ENCODE results near the gene CHRM2. TPM values are rescaled to one million over a fixed set of nuclear protein-coding genes. Genes with fewer than 3 reads are reported as not detected.

The CHRM2 gene
- total RNA-seq, 1 donor from 2014 or later, result not detected

- intact Hi-C loops (cut with DNase I), result no loop called here
- Histone ChIP-seq H3K4me3 (peak overlapping the region; percentile 13 to 36), H3K36me3 (no peaks in the 10 kb centered on the region), H3K27ac (no peak overlapping the region), H3K9me3 (no peaks in the 10 kb centered on the region), H3K27me3 (peaks cover 14% of the 10 kb centered on the region), H3K4me1 (no peaks in the 10 kb centered on the region)
- DNase-seq (ENCODE audit: low spot score in 2 of 2), result no peak
- TF ChIP-seq, protein P1, sequence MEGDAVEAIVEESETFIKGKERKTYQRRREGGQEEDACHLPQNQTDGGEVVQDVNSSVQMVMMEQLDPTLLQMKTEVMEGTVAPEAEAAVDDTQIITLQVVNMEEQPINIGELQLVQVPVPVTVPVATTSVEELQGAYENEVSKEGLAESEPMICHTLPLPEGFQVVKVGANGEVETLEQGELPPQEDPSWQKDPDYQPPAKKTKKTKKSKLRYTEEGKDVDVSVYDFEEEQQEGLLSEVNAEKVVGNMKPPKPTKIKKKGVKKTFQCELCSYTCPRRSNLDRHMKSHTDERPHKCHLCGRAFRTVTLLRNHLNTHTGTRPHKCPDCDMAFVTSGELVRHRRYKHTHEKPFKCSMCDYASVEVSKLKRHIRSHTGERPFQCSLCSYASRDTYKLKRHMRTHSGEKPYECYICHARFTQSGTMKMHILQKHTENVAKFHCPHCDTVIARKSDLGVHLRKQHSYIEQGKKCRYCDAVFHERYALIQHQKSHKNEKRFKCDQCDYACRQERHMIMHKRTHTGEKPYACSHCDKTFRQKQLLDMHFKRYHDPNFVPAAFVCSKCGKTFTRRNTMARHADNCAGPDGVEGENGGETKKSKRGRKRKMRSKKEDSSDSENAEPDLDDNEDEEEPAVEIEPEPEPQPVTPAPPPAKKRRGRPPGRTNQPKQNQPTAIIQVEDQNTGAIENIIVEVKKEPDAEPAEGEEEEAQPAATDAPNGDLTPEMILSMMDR (IDR thresholded peaks at IDR 0.05), result no peak
Observed at GRCh38 chr7:136870866-136871487, 2.5 kb downstream of the CHRM2 start.

GRCh38 chr7:136874393-136875032 lies 6.1 kb downstream of the CHRM2 start:
- intact Hi-C loops (cut with DNase I), result no loop called here
- no peak for DNase-seq (ENCODE audit: low spot score in 2 of 2)
- no peaks in the 10 kb centered on the region for H3K9me3 ChIP-seq
- H3K27me3 ChIP-seq, result peaks cover 9% of the 10 kb centered on the region
- TF ChIP-seq, protein P1 (IDR thresholded peaks at IDR 0.05), result no peak
- H3K36me3 ChIP-seq, result no peaks in the 10 kb centered on the region
- no peak overlapping the region for H3K4me3 ChIP-seq
- no peak overlapping the region for H3K27ac ChIP-seq
- no peaks in the 10 kb centered on the region for H3K4me1 ChIP-seq

- no peaks in the 10 kb centered on the region for H3K36me3 ChIP-seq
- H3K9me3 ChIP-seq, result no peaks in the 10 kb centered on the region
- H3K4me3 ChIP-seq, result no peak overlapping the region
- TF ChIP-seq, protein P1 (IDR thresholded peaks at IDR 0.05), result no peak
- no peak for DNase-seq (ENCODE audit: low spot score in 2 of 2)
- intact Hi-C loops (cut with DNase I), result no loop called here
- H3K27me3 ChIP-seq, result no peaks in the 10 kb centered on the region
- no peak overlapping the region for H3K27ac ChIP-seq
- H3K4me1 ChIP-seq, result no peaks in the 10 kb centered on the region
Observed at GRCh38 chr7:136877509-136877908, 9.1 kb downstream of the CHRM2 start.

- no peaks in the 10 kb centered on the region for H3K27me3 ChIP-seq
- H3K36me3 ChIP-seq, result no peaks in the 10 kb centered on the region
- H3K9me3 ChIP-seq, result no peaks in the 10 kb centered on the region
- DNase-seq (ENCODE audit: low spot score in 2 of 2), result no peak
- intact Hi-C loops (cut with DNase I), result no loop called here
- no peak overlapping the region for H3K27ac ChIP-seq
- TF ChIP-seq, protein P1 (IDR thresholded peaks at IDR 0.05), result no peak
- H3K4me3 ChIP-seq, result no peak overlapping the region
- H3K4me1 ChIP-seq, result no peaks in the 10 kb centered on the region
Observed at GRCh38 chr7:136877990-136878389, 9.5 kb downstream of the CHRM2 start.

- Histone ChIP-seq H3K36me3 (no peaks in the 10 kb centered on the region), H3K4me1 (no peaks in the 10 kb centered on the region), H3K4me3 (no peak overlapping the region), H3K27ac (no peak overlapping the region), H3K27me3 (no peaks in the 10 kb centered on the region), H3K9me3 (no peaks in the 10 kb centered on the region)
- TF ChIP-seq, protein P1 (IDR thresholded peaks at IDR 0.05), result no peak
- intact Hi-C loops (cut with DNase I), result no loop called here
- no peak for DNase-seq (ENCODE audit: low spot score in 2 of 2)
Observed at GRCh38 chr7:136878878-136879277, 10.4 kb downstream of the CHRM2 start.

All from ascending aorta (tissue), 2 donors.